Measurements from ENCODE around the gene AADACL2. TPM values are rescaled to one million over a fixed set of nuclear protein-coding genes. Genes with fewer than 3 reads are reported as not detected.

The AADACL2 gene, protein sequence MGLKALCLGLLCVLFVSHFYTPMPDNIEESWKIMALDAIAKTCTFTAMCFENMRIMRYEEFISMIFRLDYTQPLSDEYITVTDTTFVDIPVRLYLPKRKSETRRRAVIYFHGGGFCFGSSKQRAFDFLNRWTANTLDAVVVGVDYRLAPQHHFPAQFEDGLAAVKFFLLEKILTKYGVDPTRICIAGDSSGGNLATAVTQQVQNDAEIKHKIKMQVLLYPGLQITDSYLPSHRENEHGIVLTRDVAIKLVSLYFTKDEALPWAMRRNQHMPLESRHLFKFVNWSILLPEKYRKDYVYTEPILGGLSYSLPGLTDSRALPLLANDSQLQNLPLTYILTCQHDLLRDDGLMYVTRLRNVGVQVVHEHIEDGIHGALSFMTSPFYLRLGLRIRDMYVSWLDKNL
- not detected in 2 replicates for total RNA-seq

DNA sequence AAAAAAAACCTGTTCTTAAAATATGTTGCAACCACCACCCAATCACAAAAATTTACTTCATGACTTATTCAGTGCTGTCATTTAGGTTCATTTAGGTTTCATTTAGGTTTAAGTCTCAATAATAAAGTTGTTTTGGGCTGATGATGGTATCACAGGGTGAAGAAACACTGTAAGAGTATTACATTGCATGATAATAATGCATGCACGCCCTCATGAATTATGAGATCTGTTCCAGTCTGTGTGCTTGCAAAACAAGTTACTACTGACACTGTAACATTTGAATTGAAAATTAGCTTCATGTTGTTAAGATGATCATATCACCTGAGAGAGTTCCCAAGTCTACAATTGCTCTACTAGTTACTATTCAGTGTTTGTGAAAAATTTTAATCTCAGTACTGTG, at the start of gene AADACL2:
Gene AADACL2 (plus strand): TSS at position 315 of the 400 bp plus-strand sequence. CDS start 109 bp downstream, outside the sequence.

Other genes starting within 250 kb of the AADACL2 start
- gene AADAC, start 80.2 kb downstream of the AADACL2 start, total RNA-seq, result not detected in 2 replicates
- gene SUCNR1, start 139.7 kb downstream of the AADACL2 start, total RNA-seq, result under 0.01 TPM in 1 of 2 replicates, not detected in the other